IMR-90 (cell line): ENCODE data around the gene TAP2. TPM values are rescaled to one million over a fixed set of nuclear protein-coding genes. Genes with fewer than 3 reads are reported as not detected.

ENCODE experiments used
- ATAC-seq: fragments of 200-7000 bp; cut with Tn5 transposase; 2 replicates; pipeline ENCODE4 v1.9.1; 2020; ENCODE audit warnings: low read depth, mild to moderate bottlenecking, moderate library complexity
- BruUV-seq: library from RNA; stranded (reverse); fragments of 400-500 nt; replicated peaks from 2 replicates; lab custom pipeline; 2021; lab: Mats Ljungman, UMichigan
- CTCF ChIA-PET: fragments of 300-600 bp; formaldehyde crosslinking; extraction: SDS; loops from one replicate; lab custom pipeline; 2021; ENCODE audit warnings: antibody characterized with exemption; lab: Yijun Ruan, JAX
- POLR2A ChIA-PET: fragments of 300-600 bp; sonication (Branson Sonifier 250); formaldehyde crosslinking; loops from one replicate; lab custom pipeline; 2022; ENCODE audit warnings: antibody characterized with exemption; ENCODE audit not compliant: unreplicated experiment; lab: Charles Lee
- DNase-seq: peaks from one replicate; pipeline ENCODE4 v3.0.0; 2013
- H2AFZ ChIP-seq: replicated peaks from 2 replicates; pipeline ENCODE3; 2013; ENCODE audit warnings: low read length, mild to moderate bottlenecking; ENCODE audit not compliant: poor library complexity
- H2AK5ac ChIP-seq: 2 replicates; pipeline ENCODE4 v1.6.1; 2013; ENCODE audit warnings: low read depth, low read length, inconsistent platforms
- H2AK9ac ChIP-seq: replicated peaks from 2 replicates; pipeline ENCODE3; 2013; ENCODE audit warnings: mild to moderate bottlenecking, low read depth, low read length, moderate library complexity; ENCODE audit not compliant: poor library complexity
- H2BK120ac ChIP-seq: 2 replicates; pipeline ENCODE4 v1.6.1; 2013; ENCODE audit warnings: low read depth, low read length, inconsistent platforms
- H2BK15ac ChIP-seq: 3 replicates; pipeline ENCODE4 v1.6.1; 2013; ENCODE audit warnings: low read depth, low read length, inconsistent platforms
- H2BK20ac ChIP-seq: 2 replicates; pipeline ENCODE4 v1.6.1; 2013; ENCODE audit warnings: low read depth, mild to moderate bottlenecking, inconsistent platforms, low read length, moderate library complexity
- H2BK5ac ChIP-seq: 2 replicates; pipeline ENCODE4 v1.6.1; 2013; ENCODE audit warnings: mild to moderate bottlenecking, low read depth, low read length, inconsistent platforms; ENCODE audit not compliant: poor library complexity, severe bottlenecking
- H3K14ac ChIP-seq: replicated peaks from 2 replicates; pipeline ENCODE4 v1.6.1; 2013; ENCODE audit warnings: low read depth, low read length, inconsistent platforms
- H3K18ac ChIP-seq: 2 replicates; pipeline ENCODE4 v1.6.1; 2013; ENCODE audit warnings: low read depth, low read length, control low read depth
- H3K23ac ChIP-seq: 2 replicates; pipeline ENCODE4 v1.6.1; 2013; ENCODE audit warnings: low read depth, low read length, inconsistent platforms
- H3K27ac ChIP-seq: 2 replicates; pipeline ENCODE4 v1.5.1; 2013; ENCODE audit warnings: mild to moderate bottlenecking, control low read depth, low read length; ENCODE audit not compliant: insufficient read depth
- H3K27me3 ChIP-seq: 2 replicates; pipeline ENCODE4 v1.6.1; 2013; ENCODE audit warnings: low read length; ENCODE audit not compliant: control insufficient read depth, insufficient read depth
- H3K36me3 ChIP-seq: 2 replicates; pipeline ENCODE4 v1.6.1; 2013; ENCODE audit warnings: low read length, mixed read lengths; ENCODE audit not compliant: control insufficient read depth, insufficient read depth
- H3K4ac ChIP-seq: 2 replicates; pipeline ENCODE4 v1.6.1; 2013; ENCODE audit warnings: low read depth, low read length, inconsistent platforms
- H3K4me1 ChIP-seq: 2 replicates; pipeline ENCODE4 v1.6.1; 2013; ENCODE audit warnings: low read length, mixed read lengths; ENCODE audit not compliant: control insufficient read depth, insufficient read depth
- H3K4me2 ChIP-seq: 2 replicates; pipeline ENCODE4 v1.6.1; 2013; ENCODE audit warnings: low read depth, mild to moderate bottlenecking, control low read depth, low read length, moderate library complexity
- H3K4me3 ChIP-seq: 2 replicates; pipeline ENCODE4 v1.5.1; 2013; ENCODE audit warnings: low read depth, mild to moderate bottlenecking, control low read depth, low read length, moderate library complexity; ENCODE audit not compliant: insufficient read depth
- H3K56ac ChIP-seq: 2 replicates; pipeline ENCODE4 v1.6.1; 2013; ENCODE audit warnings: low read length, inconsistent platforms; ENCODE audit not compliant: insufficient read depth; ENCODE audit errors: extremely low read depth
- H3K79me1 ChIP-seq, 2 experiments: 2 replicates each; pipeline ENCODE4 v1.6.1; 2013; ENCODE audit warnings: low read length in 2 of 2, inconsistent platforms in 1 of 2, low read depth in 1 of 2
- H3K9ac ChIP-seq: 2 replicates; pipeline ENCODE4 v1.6.1; 2013; ENCODE audit warnings: low read depth, low read length, control low read depth
- H3K9me1 ChIP-seq: 2 replicates; pipeline ENCODE4 v1.6.1; 2013; ENCODE audit warnings: low read length, inconsistent platforms; ENCODE audit not compliant: insufficient read depth
- H3K9me3 ChIP-seq: 2 replicates; pipeline ENCODE4 v1.6.1; 2013; ENCODE audit warnings: low read length; ENCODE audit not compliant: control insufficient read depth, insufficient read depth
- H4K20me1 ChIP-seq: 2 replicates; pipeline ENCODE4 v1.6.1; 2013; ENCODE audit warnings: low read length, inconsistent platforms; ENCODE audit not compliant: insufficient read depth
- H4K5ac ChIP-seq: 2 replicates; pipeline ENCODE4 v1.6.1; 2013; ENCODE audit warnings: mild to moderate bottlenecking, low read depth, low read length, control low read depth
- H4K8ac ChIP-seq, 2 experiments: 2 replicates each; pipeline ENCODE4 v1.6.1; 2013; ENCODE audit warnings: low read depth in 2 of 2, low read length in 2 of 2, control low read depth in 1 of 2, inconsistent platforms in 1 of 2
- H4K91ac ChIP-seq: 2 replicates; pipeline ENCODE4 v1.6.1; 2013; ENCODE audit warnings: low read depth, low read length, inconsistent platforms; ENCODE audit not compliant: insufficient read depth
- CEBPB ChIP-seq: IDR thresholded peaks from 2 replicates; pipeline ENCODE4 v1.6.1; 2012; ENCODE audit warnings: low read depth, low read length, improper control_type of control experiment
- CTCF ChIP-seq: conservative IDR thresholded peaks from 2 replicates; pipeline ENCODE4 v1.5.1; 2012; ENCODE audit warnings: mild to moderate bottlenecking, low read depth, low read length, improper control_type of control experiment
- ELK1 ChIP-seq: fragments of 150-350 bp; IDR thresholded peaks from 2 replicates; pipeline ENCODE4 v1.6.1; 2016; ENCODE audit warnings: low read depth, mild to moderate bottlenecking, low read length, moderate library complexity, borderline replicate concordance
- MAZ ChIP-seq: IDR thresholded peaks from 2 replicates; pipeline ENCODE4 v1.6.1; 2012; ENCODE audit warnings: low read depth, mild to moderate bottlenecking, low read length, improper control_type of control experiment, moderate library complexity, borderline replicate concordance
- RCOR1 ChIP-seq: IDR thresholded peaks from 2 replicates; pipeline ENCODE4 v1.6.1; 2012; ENCODE audit warnings: mild to moderate bottlenecking, low read length, improper control_type of control experiment; ENCODE audit not compliant: insufficient replicate concordance
- SMC3 ChIP-seq: fragments of 150-350 bp; IDR thresholded peaks from 2 replicates; pipeline ENCODE4 v1.6.1; 2016; ENCODE audit warnings: low read depth, mild to moderate bottlenecking, antibody characterized with exemption, low read length, moderate library complexity
- WGBS, 2 experiments: methylation state at CpG; one replicate each; pipeline versions ENCODE4 v1.1.5 to v1.1.7; 2013; ENCODE audit warnings: missing lambda C conversion rate in 2 of 2; ENCODE audit not compliant: insufficient read length in 1 of 2; ENCODE audit errors: extremely low coverage in 2 of 2; 5-methylcytosine and 5-hydroxymethylcytosine counted together
- dilution Hi-C: fragments of 300-500 bp; cut with HindIII; formaldehyde crosslinking; loops from one replicate; pipeline ENCODE4 v1.14.3; 2018; ENCODE audit warnings: low sequenced_read_pairs; ENCODE audit not compliant: unreplicated experiment
- in situ Hi-C: fragments of 300-500 bp; cut with MboI; formaldehyde crosslinking; loops from 3 replicates; pipeline ENCODE4 v1.14.3; 2019; ENCODE audit warnings: low sequenced_read_pairs, inconsistent platforms, mixed read lengths
- intact Hi-C: fragments of 100-400 bp; cut with micrococcal nuclease; formaldehyde crosslinking; loops from 2 replicates; pipeline ENCODE4 v1.10.0; 2022
- polyA plus RNA-seq, 3 experiments: library from polyadenylated mRNA; depleted of rRNA; stranded (reverse); fragments of >200 nt; gene quantifications; 2 replicates each; pipeline ENCODE4 v1.2.3, GENCODE V29; 2012; ENCODE audit warnings: low replicate concordance in 1 of 3
- total RNA-seq: library from RNA; depleted of rRNA; stranded (reverse); fragments of >200 nt; gene quantifications from 2 replicates; pipeline ENCODE4 v1.2.3, GENCODE V29; 2012

Gene TAP2
- total and polyA plus RNA-seq, 2 of the 4 experiments (the other 2 are of a cell fraction), result 6.6 to 11.4 TPM

GRCh38 chr6:32847795-32848194 is 9.3 kb upstream of the TAP2 start:
- peaks cover 32% of the 10 kb centered on the region for H3K36me3 ChIP-seq
- H3K23ac ChIP-seq, result no peak overlapping the region
- H2BK20ac ChIP-seq, result no peak overlapping the region
- no peak overlapping the region for H3K4me2 ChIP-seq
- 79% methylated on average over 2 of the region's 8 CpGs; no CpG with 5 or more reads in 1 of the 2 experiments for WGBS, 2 experiments
- no peak for DNase-seq
- no peak overlapping the region for H3K14ac ChIP-seq
- H2BK120ac ChIP-seq, result no peak overlapping the region
- H3K79me1 ChIP-seq, result peaks cover 8 to 50% of the 10 kb centered on the region in 2 experiments
- H3K9me3 ChIP-seq, result no peaks in the 10 kb centered on the region
- BruUV-seq, result no TSS peak
- no peak overlapping the region for H2BK5ac ChIP-seq
- H2AFZ ChIP-seq, result no peak overlapping the region
- ATAC-seq, result no peak
- H4K5ac ChIP-seq, result no peak overlapping the region
- in situ Hi-C loops (no loop called here), dilution Hi-C loops (no loop called here), intact Hi-C loops (no loop called here)
- H3K4me1 ChIP-seq, result peaks cover 6% of the 10 kb centered on the region
- H3K9ac ChIP-seq, result no peak overlapping the region
- H3K18ac ChIP-seq, result no peak overlapping the region
- H3K56ac ChIP-seq, result no peak overlapping the region
- H3K9me1 ChIP-seq, result peaks cover 25% of the 10 kb centered on the region
- no peak overlapping the region for H4K8ac ChIP-seq
- no peak overlapping the region for H3K4ac ChIP-seq
- no peaks in the 10 kb centered on the region for H3K27me3 ChIP-seq
- no peak overlapping the region for H4K91ac ChIP-seq
- no peak overlapping the region for H2BK15ac ChIP-seq
- no peak overlapping the region for H3K27ac ChIP-seq
- ChIA-PET CTCF (no interaction called here), POLR2A (no interaction called here)
- no peak overlapping the region for H2AK9ac ChIP-seq
- H2AK5ac ChIP-seq, result no peak overlapping the region
- TF ChIP-seq CEBPB (no peak), SMC3 (no peak), CTCF (no peak), MAZ (no peak), ELK1 (no peak), RCOR1 (no peak)
- H4K20me1 ChIP-seq, result no peaks in the 10 kb centered on the region
- H3K4me3 ChIP-seq, result no peak overlapping the region
